ENCODE results near the gene HOXD11.

HOXD11 gene

DNA sequence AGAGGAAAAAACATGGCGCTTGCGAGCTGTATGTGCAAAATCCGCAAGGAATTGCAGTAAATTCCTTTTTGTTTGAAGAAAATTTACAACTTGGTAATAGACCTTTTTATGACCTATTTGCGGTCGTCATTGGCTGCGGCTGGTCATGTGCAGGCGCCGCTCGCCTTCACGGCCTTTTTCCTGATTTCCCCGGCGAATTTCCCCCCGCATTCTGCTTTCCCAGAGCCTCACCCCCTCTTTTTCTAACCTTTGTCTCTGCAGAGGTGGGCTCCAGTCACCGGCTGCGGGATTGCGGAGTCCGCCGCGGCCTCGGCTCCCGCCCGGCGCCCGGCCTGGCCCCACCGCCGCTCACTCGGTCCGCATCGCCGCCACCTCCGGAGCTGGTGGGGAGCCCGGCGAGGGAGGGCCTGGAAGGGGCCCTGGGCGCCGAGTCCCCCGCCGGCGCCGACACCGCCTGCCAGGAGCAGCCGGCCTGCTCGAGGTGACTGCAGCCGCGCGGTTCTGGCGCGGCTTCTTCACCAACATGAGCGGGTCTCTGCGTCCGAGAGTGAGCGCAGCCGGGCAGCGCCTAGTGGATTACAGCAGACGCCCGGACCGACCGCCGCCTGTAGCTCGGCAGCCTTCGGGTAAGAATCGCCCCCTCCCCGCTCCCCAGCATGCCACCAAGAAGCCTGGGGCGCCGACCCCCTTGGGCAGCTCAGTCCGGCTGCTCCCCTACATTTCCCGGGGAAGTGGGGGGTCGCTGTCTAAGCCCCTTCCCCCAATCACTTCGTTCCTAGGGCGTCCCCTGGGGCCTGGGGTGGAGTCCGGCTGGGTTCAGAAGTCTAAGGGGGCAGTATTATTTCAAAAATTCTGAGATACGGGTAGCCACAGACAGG is 29.5 kb downstream of the HOXD11 start:
- no peak for DNase-seq

DNA sequence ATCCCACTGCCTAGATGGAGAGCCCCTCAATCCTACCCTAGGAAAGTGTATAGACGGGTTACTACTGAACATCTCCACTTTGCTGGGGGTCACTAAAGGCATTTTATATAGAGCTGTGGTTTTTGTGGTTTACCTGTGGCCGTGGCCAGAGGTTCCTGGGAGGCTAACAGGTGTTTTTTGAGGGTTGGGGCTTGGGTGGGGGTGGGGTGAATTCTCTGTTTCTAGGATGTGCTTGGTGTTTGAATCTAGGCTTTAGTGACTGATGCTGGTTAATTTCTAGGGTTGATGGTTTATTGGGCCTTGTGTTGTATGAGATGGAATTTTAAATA is 30.1 kb downstream of the HOXD11 start:
- no peak for DNase-seq

DNA sequence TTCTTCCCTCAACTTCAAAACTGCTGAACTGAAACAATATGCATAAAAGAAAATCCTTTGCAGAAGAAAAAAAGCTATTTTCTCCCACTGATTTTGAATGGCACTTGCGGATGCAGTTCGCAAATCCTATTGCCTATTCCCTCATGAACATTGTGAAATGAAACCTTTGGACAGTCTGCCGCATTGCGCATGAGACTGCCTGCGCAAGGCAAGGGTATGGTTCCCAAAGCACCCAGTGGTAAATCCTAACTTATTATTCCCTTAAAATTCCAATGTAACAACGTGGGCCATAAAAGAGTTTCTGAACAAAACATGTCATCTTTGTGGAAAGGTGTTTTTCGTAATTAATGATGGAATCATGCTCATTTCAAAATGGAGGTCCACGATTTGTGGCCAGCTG is 30.8 kb downstream of the HOXD11 start:
- DNase-seq = no peak

DNA sequence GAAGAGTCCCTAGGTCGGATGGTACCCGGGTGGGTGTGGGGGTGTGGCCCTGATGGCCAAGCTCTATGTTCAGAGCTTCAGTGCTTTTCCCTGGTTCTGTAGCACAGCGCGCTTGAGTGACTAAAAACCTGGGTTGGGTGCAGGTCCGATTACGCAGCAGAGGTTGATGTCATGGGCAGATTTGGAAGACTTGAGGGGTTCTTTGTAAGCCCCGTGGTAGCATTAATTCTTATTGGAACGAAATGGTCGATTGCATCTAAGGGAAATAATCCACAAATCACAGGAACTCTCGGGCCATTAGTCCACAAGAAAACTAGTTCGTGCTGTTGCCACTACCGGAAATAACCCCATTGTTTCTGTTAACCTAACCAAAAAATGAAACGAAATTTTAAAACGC is 31.4 kb downstream of the HOXD11 start:
- no peak for DNase-seq

DNA sequence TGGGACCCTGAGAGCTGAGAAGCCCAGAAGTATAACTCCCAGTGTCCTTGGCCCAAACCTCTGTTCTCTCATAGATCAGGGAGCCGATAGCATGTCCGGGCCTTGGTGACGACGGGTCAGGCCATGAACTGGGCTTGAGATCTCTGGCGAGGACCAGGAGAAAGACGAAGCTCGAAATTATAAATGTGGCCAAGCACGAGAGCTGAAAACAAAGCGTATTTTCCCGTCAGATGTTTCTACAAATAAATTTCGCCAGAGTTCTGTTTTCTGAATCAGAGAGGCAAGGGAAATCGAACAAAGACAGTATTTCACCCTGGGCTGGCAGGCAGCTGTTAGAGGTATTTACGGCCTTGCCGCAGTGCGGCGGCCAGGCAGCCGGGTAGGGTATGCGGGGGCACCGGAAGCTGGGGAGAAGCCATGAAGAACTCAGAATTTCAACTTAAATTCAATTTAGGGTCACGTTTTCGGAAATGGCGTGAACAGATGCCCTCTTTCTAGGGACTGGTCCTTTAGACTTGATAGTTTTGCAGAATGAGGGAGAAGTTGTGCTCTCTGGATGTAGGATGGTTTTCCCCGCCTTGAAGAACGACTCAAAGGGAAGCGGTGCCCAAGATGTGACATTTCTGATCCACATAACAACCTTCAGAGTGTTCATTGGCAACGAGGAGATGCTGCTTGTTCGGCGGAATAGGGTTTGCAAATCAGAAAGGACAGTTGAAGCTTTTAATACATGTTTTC is 32.0 kb downstream of the HOXD11 start:
- DNase-seq = no peak

DNA sequence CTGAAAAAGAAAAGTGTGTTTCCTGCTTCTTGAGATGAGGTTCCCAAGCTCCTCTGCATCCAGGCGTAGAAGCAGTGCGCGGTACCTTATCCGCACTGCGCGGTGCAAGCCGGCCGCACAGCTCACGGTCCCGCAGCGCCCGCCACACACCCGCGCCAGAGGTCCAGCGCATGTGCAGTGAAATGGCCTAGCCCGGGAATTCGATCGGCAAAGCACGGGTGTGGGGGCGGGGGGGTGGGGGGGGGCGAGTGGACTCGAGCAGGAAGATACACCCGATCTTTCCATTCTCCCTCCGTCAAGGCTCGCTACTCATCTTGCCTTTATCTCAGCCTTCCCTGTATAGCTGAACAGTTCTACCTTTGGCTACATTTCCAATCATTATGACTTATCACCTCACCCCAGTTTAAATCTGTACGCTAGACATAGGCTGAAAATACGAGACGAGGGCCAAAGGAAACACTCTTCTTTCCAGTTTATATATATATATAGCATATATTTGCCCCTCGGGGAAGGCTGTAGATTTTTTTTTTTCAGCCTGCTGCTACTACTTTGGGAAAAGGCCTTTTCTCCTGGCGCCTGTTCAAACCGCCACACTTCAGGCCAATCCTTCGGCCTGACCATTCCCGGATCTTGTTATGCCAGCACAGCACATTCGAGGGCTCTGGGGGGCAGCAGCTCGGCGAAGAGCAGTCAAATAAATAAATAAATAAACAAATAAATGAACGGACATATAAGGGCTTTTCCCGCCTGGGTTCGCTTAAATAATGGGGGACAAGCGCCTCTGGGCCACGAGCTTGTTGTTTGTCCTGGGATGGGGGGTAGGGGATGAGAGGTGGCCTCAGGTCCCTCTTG is 32.8 kb downstream of the HOXD11 start:
- DNase-seq = no peak

DNA sequence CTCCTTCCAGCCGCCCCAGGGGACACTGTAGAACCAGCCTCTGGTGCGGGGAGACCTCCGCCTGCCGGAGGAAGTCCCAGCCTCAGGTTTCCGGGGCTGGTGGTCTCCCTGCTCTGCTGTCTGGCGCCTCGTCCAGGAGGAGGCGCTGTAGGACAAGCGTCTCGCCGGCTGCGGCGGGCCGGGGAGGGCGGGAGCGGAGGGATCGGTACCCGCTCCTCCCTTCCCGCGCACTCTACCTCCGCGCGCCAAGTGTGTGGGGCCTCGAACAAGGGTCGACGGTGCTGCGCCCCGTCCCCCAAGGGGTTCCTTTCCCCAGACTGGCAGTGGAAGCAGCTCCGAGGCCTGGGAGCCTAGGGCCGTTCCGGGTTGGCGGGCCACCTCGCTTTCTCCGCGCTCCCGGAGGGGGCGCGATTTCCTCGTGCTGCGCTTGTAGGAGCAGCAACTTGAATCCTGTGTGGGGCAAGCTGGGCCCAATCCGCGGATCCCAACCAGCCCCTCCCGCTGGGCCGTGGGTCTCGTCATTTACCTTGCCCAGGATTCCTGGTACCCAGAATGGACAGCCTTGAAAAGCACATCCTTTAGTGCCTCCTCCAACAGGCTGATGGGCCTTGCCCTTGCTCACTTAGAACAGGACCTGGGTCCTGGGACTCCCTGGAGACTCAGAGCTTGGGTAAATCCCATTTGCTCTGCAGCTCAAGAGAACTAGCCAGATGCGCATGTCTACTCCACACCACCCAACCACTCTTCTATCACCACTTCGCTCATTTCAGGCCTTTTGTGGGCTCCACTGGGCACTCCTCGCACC is 33.6 kb downstream of the HOXD11 start:
- DNase-seq = peak; percentile 37 to 57 (median 46)

DNA sequence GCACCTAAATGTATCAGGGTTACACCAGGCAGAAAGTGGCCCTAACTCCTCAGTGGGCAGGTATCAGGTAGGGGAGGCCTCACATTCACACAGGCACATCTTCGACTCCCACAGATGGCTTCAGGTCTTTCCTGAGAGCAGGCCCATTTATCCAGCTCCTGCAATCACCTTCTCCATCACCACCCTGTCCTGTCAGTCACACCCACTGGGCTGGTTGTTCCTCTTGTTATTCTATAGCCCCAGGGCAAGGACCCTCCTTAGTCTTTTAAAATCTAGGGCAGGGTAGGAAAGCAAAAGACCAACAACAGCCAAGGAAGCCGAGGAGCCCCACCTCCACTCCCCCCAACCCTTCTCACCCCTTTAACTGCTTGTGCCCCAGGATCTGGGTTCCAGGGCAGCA is 35.2 kb downstream of the HOXD11 start:
- no peak for DNase-seq

DNA sequence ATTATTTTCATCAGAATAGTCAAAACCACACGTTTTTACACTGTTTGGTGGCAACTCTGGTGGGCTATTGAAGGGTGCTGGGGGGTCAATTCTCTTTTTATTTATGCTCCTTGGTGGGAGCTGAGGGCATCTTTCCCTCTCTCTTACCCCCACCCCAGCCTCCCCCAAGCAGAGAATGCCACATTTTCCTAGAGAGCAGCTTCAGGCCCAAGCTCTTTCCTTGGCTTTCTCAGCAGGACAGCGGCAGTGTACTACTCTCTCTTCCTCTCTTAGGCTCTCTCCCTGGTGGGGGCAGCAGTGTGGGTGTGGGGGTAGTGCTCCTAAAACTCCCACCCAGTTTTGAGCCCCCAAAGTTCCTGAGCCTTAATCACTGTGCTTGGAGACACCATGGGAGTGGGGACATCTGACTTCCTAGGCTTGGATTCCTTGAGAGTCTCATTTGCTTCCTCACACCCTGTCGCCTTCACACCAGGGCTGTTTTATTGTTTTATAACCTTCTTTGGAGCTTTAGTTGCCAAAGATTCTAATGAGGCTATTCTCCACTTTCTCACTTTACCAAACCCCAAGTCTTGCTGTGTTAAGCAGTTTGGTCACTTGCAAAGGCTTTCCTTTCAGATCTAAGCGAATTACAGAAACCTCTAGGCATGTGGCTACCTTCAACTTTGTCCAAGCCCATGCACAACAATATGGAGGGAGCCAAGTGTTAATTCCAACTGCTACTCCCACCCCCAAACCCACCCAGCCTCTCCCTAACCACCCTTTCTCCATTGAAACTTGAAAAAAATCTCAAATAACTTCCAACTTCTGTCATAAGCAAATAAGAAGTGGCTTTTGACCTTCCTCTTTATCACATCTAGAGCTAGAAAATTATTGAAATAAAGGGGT is 38.2 kb downstream of the HOXD11 start:
- no peak for DNase-seq

DNA sequence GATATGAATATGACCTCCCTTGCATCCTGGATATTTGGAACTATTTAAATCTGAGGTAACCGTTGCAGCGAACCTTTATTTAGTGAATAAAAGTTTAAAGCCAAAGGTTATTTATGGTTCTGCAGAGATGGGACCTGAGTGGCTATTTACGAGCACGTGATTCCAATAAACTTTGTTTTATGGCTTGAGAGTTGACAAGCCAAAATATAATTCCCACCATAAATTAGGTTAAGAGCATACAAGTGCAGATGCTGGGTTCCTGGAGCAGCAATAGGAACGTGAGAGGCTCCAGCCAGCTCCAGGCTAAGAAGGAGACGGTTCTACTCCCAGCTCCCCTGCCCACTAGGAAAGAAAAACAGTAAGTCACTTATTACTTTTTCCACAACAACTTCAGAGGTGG is 39.0 kb downstream of the HOXD11 start:
- no peak for DNase-seq

DNA sequence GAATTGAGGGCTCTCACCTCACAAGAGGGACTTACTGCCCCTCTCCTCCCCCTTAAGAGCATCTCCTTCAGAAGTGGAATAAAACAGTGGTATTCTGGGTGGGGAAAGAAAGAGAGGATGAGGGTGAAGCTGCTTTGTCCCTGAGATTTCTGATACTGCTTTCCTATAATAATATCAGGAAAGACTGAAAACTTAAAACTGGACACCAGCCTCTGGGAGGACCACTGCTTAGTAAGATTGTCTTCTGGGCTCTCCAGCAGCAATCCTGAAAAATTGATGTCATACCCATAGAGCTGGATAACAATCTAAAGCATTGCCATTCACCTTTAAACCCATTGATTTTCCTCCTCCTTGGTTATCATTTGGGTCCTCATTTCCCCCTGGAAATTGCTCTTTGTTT is 39.6 kb downstream of the HOXD11 start:
- no peak for DNase-seq

DNA sequence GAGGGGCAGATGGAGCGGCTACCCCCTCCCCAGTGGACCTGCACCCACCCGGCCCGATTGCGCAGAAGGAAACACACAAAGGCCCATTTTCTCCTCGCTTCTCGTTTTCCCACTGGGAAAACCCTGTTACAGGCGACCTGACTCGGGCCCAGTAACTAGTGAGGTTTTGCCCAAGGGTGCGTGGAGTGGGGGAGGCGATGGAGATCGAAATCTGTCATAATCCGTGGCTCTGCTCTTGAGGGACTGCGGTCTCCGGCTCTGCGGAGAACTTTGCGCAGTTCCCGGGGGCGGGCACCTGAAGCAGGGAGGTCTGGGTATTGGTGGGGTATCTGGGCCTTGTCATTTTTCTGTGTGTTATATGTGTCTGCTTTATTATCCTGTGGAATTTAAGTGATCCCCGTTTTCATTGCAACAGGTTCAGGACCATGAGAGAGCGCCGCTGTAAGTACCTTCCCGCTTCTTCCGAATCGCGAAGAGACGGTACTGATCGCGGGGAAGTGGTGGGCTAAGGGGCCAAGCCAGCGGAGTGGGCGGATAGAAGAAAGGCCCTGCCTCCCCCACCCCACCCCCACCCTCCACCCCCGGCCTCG is 40.2 kb downstream of the HOXD11 start:
- DNase-seq = no peak

DNA sequence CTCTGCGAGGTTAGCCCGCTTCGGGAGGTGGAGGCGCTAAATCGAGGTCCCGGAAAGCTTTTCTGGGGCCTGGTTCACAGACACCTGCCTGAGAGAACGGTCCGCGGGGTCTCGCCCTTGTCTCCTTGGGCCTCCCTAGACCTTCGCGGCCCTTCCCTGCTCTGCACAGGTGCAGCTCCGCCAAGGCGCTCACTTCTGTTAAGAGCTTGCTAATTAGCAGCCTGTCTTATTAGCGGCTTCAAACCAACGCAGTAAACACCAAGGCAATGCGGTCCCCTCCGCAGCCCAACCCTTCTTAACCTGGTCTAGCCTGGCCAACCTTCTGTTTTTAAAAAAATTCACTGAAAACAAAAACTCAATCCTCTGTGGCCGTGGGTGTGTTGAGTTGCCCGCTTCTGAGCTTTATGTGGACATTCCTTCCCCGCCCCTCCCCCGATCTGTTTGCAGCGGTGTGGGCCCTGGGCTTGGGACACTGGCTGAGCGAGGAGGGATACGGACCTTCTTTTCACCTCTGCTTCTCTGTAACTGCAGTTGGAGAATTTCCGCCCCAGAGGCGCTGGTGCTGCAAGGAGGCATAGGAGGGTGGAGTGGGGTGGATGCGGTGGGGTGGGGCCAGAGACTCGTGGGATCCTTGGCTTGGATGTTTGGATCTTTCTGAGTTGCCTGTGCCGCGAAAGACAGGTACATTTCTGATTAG is 40.9 kb downstream of the HOXD11 start:
- no peak for DNase-seq

DNA sequence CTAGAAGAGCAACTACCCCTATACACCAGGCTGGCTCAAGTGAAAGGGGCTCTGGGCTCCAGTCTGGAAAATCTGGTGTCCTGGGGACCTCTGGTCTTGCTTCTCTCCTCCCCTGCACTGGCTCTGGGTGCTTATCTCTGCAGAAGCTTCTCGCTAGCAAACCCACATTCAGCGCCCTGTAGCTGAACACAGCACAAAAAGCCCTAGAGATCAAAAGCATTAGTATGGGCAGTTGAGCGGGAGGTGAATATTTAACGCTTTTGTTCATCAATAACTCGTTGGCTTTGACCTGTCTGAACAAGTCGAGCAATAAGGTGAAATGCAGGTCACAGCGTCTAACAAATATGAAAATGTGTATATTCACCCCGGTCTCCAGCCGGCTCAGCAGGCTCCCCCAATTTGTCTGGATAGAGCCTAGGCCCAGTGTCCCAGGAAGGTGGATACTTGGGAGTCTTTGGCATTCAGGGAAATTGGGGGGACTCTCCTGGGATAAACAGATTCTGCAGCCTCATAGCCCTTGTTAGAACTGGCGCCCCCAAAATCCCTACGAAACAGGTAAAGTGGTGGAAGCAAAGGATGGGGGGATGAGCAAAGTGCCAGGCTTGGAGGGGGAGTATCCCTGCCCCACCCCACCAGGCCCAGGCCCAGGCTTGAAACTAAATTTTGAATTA is 41.8 kb downstream of the HOXD11 start:
- no peak for DNase-seq

DNA sequence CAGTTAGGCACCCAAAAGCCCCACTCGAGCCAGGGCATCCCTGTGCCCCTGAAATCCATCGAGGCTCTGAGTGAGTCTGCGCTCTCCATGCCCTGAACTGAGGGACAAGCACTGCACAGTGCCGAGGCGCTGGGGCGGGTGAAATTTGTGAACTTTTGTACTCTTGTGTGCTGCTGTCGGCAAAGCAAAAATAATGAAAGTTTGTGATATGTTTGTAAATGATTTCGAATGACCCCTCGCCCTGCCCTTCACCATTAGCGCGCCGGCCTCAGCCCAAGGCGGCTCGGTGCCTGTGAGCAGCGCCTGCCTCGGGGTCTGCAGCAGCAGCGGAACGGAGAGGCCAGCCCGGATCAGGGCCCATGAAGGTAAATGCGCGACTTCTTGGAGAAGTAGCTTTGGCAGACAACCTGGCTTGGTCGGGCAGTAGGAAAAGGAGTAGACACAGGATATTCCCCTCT is 42.4 kb downstream of the HOXD11 start:
- no peak for DNase-seq

DNA sequence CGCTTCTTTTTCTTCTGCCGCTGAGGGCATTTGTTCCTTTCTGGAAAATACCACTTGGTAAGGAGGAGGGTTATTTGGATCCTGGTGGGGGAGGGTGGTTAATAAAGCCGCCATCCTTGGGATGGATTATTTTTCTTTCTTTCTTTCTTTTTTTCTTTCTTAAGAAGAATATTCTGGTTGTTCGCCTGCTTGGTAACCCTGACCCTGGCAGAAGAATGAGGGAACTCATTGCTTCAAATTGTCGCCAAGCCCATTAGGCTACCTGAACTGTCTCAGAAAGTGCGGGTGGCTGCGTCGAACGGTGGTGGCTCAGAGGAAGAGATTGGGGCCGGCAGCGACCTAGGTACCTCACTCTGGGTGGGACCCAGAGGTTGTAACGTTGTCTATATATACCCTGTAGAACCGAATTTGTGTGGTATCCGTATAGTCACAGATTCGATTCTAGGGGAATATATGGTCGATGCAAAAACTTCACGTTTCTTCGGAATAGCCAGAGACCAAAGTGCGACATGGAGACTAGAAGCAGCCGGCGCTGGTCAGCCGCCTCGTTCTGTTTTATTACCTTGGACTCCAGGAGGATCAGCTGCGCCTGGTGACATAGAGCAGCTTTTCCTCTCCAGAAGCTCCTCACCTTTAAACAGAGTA is 43.0 kb downstream of the HOXD11 start:
- DNase-seq = no peak

DNA sequence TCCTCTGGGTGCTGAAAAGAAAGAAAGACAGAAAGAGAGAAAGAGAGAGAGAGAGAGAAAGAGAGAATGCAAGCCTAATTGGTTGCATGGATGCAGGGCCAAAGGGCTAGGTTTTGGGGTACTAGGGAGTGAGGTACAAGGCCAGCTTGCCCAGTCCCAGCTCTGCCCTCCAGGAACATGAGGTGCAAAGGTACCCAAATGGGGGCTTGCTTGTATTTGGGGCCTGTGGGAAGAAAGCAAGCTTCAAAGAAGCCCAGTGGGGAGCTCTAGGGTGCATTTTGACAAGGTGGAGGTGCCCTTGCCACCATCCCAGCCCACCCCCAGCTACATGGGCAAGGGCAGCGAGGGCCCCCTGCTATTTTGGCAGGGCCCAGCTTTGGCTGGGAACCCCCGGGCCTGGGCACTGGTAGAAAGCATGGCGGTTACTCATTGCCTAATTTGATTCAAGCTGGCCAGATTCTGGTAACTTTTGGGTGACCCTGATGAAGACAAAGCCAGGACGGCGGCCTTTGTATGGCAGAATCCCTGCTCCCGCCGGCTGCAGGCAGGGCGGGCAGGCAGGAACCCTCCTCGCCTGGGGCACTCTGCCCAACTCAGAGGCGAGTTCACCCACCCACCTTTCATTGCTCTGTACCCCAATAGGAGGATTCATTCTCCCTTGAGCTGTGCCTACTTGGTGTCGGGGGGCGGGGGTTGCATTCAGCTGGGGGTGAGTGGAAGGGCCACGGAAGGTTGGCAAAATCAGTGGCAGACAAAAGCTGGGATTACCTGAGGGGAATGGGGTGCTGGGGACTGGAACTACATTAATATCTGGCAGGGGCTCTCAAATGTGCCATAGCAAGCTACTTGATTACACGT is 43.7 kb downstream of the HOXD11 start:
- DNase-seq = no peak

Data from stimulated activated naive CD4-positive, alpha-beta T cell (primary cell).